HepG2 (cell line): ENCODE data around the gene OR1J2. TPM values are rescaled to one million over a fixed set of nuclear protein-coding genes. Genes with fewer than 3 reads are reported as not detected.

Experiments used
- ATAC-seq: fragments of 200-7000 bp; cut with Tn5 transposase; 3 replicates; pipeline ENCODE4 v1.9.1; 2020; ENCODE audit warnings: mild to moderate bottlenecking, moderate library complexity
- BruUV-seq: library from RNA; stranded (reverse); fragments of 400-500 nt; replicated peaks from 2 replicates; lab custom pipeline; 2021; lab: Mats Ljungman, UMichigan
- CTCF ChIA-PET: fragments of 300-600 bp; formaldehyde crosslinking; extraction: SDS; loops from one replicate; lab custom pipeline; 2021; ENCODE audit warnings: low total read pairs, inconsistent platforms, low intra/inter-chr PET ratio; lab: Yijun Ruan, JAX
- POLR2A ChIA-PET: fragments of 350-600 bp; sonication (Branson Sonifier 250); formaldehyde crosslinking; loops from one replicate; lab custom pipeline; 2020; ENCODE audit warnings: antibody characterized with exemption, inconsistent platforms; lab: Yijun Ruan, JAX
- DNase-seq: peaks from one replicate; pipeline ENCODE4 v3.0.0-alpha.2; 2015; ENCODE audit warnings: low spot score
- FAIRE-seq: peaks from 3 replicates; lab custom pipeline; 2011; peaks lifted over from hg19 to GRCh38; lab: Jason Lieb, UNC
- H2AFZ ChIP-seq: one replicate; pipeline ENCODE4 v1.6.1; 2011; ENCODE audit warnings: low read length, inconsistent platforms
- H3K27ac ChIP-seq: fragments of 300-600 bp; 3 replicates; pipeline ENCODE4 v1.8.0; 2011; ENCODE audit warnings: mixed run types, mild to moderate bottlenecking, mixed read lengths, low read length, inconsistent platforms; ENCODE audit not compliant: insufficient read depth; ENCODE audit errors: extremely low read length
- H3K27me3 ChIP-seq, 2 experiments: fragments of 200-600 bp in 1 of 2; 2 replicates in 1 of 2; 3 replicates in 1 of 2; pipeline versions ENCODE4 v1.6.0 to v1.8.0; 2011; ENCODE audit warnings: low read length in 2 of 2, mild to moderate bottlenecking in 2 of 2, moderate library complexity in 2 of 2, inconsistent platforms in 1 of 2; ENCODE audit not compliant: insufficient read depth in 2 of 2, control insufficient read depth in 1 of 2
- H3K36me3 ChIP-seq, 2 experiments: fragments of 200-600 bp in 1 of 2; replicated peaks in 1 of 2; 2 replicates in 1 of 2; 3 replicates in 1 of 2; pipeline versions ENCODE4 v1.5.1 to v1.8.0; 2011; ENCODE audit warnings: low read length in 2 of 2, inconsistent platforms in 1 of 2; ENCODE audit not compliant: insufficient read depth in 2 of 2, control insufficient read depth in 1 of 2
- H3K4me1 ChIP-seq: 2 replicates; pipeline ENCODE4 v1.5.1; 2012; ENCODE audit warnings: low read length, inconsistent platforms; ENCODE audit not compliant: insufficient read depth
- H3K4me2 ChIP-seq: 2 replicates; pipeline ENCODE4 v1.6.0; 2011; ENCODE audit warnings: low read depth, low read length, inconsistent platforms
- H3K4me3 ChIP-seq, 3 experiments: fragments of 200-600 bp in 1 of 3; sonication (generic), shearing (Covaris generic) in 1 of 3; replicated peaks in 1 of 3; 2 replicates each; pipeline ENCODE4 v1.5.1; 2011 to 2016; ENCODE audit warnings: low read length in 3 of 3, inconsistent platforms in 2 of 3, low read depth in 2 of 3, mild to moderate bottlenecking in 2 of 3, control low read depth in 1 of 3, mixed read lengths in 1 of 3; ENCODE audit not compliant: insufficient read depth in 1 of 3
- H3K79me2 ChIP-seq: one replicate; pipeline ENCODE4 v1.6.1; 2011; ENCODE audit warnings: low read length, inconsistent platforms; ENCODE audit not compliant: insufficient read depth
- H3K9ac ChIP-seq: 2 replicates; pipeline ENCODE4 v1.6.0; 2011; ENCODE audit warnings: mild to moderate bottlenecking, low read depth, low read length, inconsistent platforms; ENCODE audit not compliant: insufficient read depth
- H3K9me3 ChIP-seq: 2 replicates; pipeline ENCODE4 v1.5.1; 2012; ENCODE audit warnings: mild to moderate bottlenecking, low read length
- H4K20me1 ChIP-seq: 2 replicates; pipeline ENCODE4 v1.6.0; 2011; ENCODE audit warnings: inconsistent platforms, mild to moderate bottlenecking, low read length, moderate library complexity; ENCODE audit not compliant: insufficient read depth
- BCL6 ChIP-seq: IDR thresholded peaks from 2 replicates; pipeline ENCODE4 v1.6.1; 2016; ENCODE audit warnings: missing genetic modification reagents, missing compliant biosample characterization
- GABPB1 ChIP-seq: IDR thresholded peaks from 2 replicates; pipeline ENCODE4 v1.6.1; 2016; ENCODE audit warnings: mild to moderate bottlenecking, missing genetic modification reagents, moderate library complexity, missing compliant biosample characterization
- JDP2 ChIP-seq: sonication (generic); formaldehyde crosslinking; IDR thresholded peaks from 2 replicates; pipeline ENCODE4 v1.8.1; 2022; ENCODE audit warnings: missing genetic modification reagents, borderline replicate concordance
- MYC ChIP-seq: sonication (generic); formaldehyde crosslinking; IDR thresholded peaks from 2 replicates; pipeline ENCODE4 v1.9.0; 2021; ENCODE audit warnings: missing genetic modification reagents, borderline replicate concordance
- RFX3 ChIP-seq: IDR thresholded peaks from 2 replicates; pipeline ENCODE4 v1.6.1; 2016; ENCODE audit warnings: missing biosample characterization, missing genetic modification reagents
- USF2 ChIP-seq, 2 experiments: sonication (generic) in 1 of 2; formaldehyde crosslinking in 1 of 2; IDR thresholded peaks; 2 replicates each; pipeline versions ENCODE4 v1.5.1 to v1.6.1; 2011 to 2020; ENCODE audit warnings: borderline replicate concordance in 1 of 2, low read depth in 1 of 2, low read length in 1 of 2, mild to moderate bottlenecking in 1 of 2, missing genetic modification reagents in 1 of 2, moderate library complexity in 1 of 2
- ZBTB10 ChIP-seq: sonication (generic); formaldehyde crosslinking; IDR thresholded peaks from 2 replicates; pipeline ENCODE4 v1.4.0; 2020; ENCODE audit warnings: missing genetic modification reagents, borderline replicate concordance
- ZBTB46 ChIP-seq: sonication (generic); formaldehyde crosslinking; IDR thresholded peaks from 2 replicates; pipeline ENCODE4 v1.4.0; 2020; ENCODE audit warnings: mild to moderate bottlenecking, missing genetic modification reagents, borderline replicate concordance
- ZNF513 ChIP-seq: sonication (generic); formaldehyde crosslinking; conservative IDR thresholded peaks from 2 replicates; pipeline ENCODE4 v1.5.0; 2020; ENCODE audit warnings: missing genetic modification reagents
- ZNF773 ChIP-seq: sonication (generic); formaldehyde crosslinking; IDR thresholded peaks from 2 replicates; pipeline ENCODE4 v1.4.0; 2020; ENCODE audit warnings: missing genetic modification reagents, borderline replicate concordance
- ZSCAN12 ChIP-seq: sonication (generic); formaldehyde crosslinking; IDR thresholded peaks from 2 replicates; pipeline ENCODE4 v1.9.0; 2021; ENCODE audit warnings: mild to moderate bottlenecking, missing genetic modification reagents
- WGBS: methylation state at CpG from one replicate; pipeline ENCODE4 v1.1.6; 2017; ENCODE audit warnings: low lambda C conversion rate; 5-methylcytosine and 5-hydroxymethylcytosine counted together
- in situ Hi-C: cut with HindIII; loops from 2 replicates; pipeline ENCODE4 v1.10.0; 2017; ENCODE audit warnings: low pct_unique_long_range_greater_than_20kb; ENCODE audit not compliant: extremely low pct_ligation_motif_present
- intact Hi-C: fragments of 100-400 bp; cut with micrococcal nuclease; formaldehyde crosslinking; loops from one replicate; pipeline ENCODE4 v1.10.0; 2022; ENCODE audit not compliant: unreplicated experiment
- polyA plus RNA-seq, 8 experiments: library from polyadenylated mRNA; depleted of rRNA in 3 of 8; stranded (reverse) in 7 of 8; unstranded in 1 of 8; fragments of >200 nt; fragmentation: Illumina TruSeq in 4 of 8; extraction: Trizol in 4 of 8; gene quantifications; 2 replicates each; pipeline versions ENCODE4 v1.2.1 to v1.2.3, GENCODE V29; 2011 to 2016; ENCODE audit warnings: low read depth in 4 of 8, missing spikeins in 1 of 8, mixed read lengths in 1 of 8; ENCODE audit not compliant: insufficient read depth in 1 of 8
- total RNA-seq, 5 experiments: library from RNA; depleted of rRNA; stranded (reverse); fragments of >200 nt; fragmentation: Illumina TruSeq; extraction: Trizol; gene quantifications; 2 replicates each; pipeline ENCODE4 v1.2.3, GENCODE V29; 2016; ENCODE audit warnings: low read depth in 1 of 5

Gene OR1J2
- total and polyA plus RNA-seq, 2 of the 13 experiments (the other 11 are each of a cell fraction or from before 2014, with no cell fraction given): not detected

- no peaks in the 10 kb centered on the region for H3K27me3 ChIP-seq
- CTCF ChIA-PET: no interaction called here
- no peaks in the 10 kb centered on the region for H3K79me2 ChIP-seq
- H3K4me1 ChIP-seq: no peaks in the 10 kb centered on the region
- 0% methylated on average over 2 of the region's 2 CpGs for WGBS
- H4K20me1 ChIP-seq: no peaks in the 10 kb centered on the region
- BruUV-seq: no TSS peak
- H3K4me3 ChIP-seq: no peak overlapping the region
- H3K27ac ChIP-seq: no peak overlapping the region
- POLR2A ChIA-PET: no interaction called here
- no peak for FAIRE-seq
- intact Hi-C loops (no loop called here), in situ Hi-C loops (no loop called here)
- TF ChIP-seq ZNF773 (CRISPR knock-in tag) (no peak), ZNF513 (no peak), ZSCAN12 (CRISPR knock-in tag) (no peak), MYC (CRISPR knock-in tag) (no peak), JDP2 (CRISPR knock-in tag) (no peak), ZBTB10 (CRISPR knock-in tag) (no peak), USF2 (IDR thresholded peaks at IDR 0.05; ENCODE audit: low read depth, low read length) (no peak), USF2 (CRISPR knock-in tag; IDR thresholded peaks at IDR 0.05; ENCODE audit: borderline replicate concordance) (no peak), ZBTB46 (CRISPR knock-in tag) (no peak), GABPB1 (no peak), RFX3 (CRISPR knock-in tag) (no peak), BCL6 (CRISPR knock-in tag) (no peak)
- H3K36me3 ChIP-seq: no peaks in the 10 kb centered on the region
- no peaks in the 10 kb centered on the region for H3K9me3 ChIP-seq
- H3K9ac ChIP-seq: no peak overlapping the region
- DNase-seq: no peak
- no peak for ATAC-seq
- no peak overlapping the region for H3K4me2 ChIP-seq
- H2AFZ ChIP-seq: no peak overlapping the region
Observed at GRCh38 chr9:122475717-122476116, 34.9 kb upstream of the OR1J2 start.
